ENCODE results near the gene RHBDL1. TPM values are rescaled to one million over a fixed set of nuclear protein-coding genes. Genes with fewer than 3 reads are reported as not detected.
A peak's percentile ranks its signal among the peaks of the same experiment; 100 is the strongest.

RHBDL1 gene
- polyA plus RNA-seq, 1 donor (not counting 4 experiments of a cell fraction or from before 2014, with no cell fraction given), result 0.71 TPM

DNA sequence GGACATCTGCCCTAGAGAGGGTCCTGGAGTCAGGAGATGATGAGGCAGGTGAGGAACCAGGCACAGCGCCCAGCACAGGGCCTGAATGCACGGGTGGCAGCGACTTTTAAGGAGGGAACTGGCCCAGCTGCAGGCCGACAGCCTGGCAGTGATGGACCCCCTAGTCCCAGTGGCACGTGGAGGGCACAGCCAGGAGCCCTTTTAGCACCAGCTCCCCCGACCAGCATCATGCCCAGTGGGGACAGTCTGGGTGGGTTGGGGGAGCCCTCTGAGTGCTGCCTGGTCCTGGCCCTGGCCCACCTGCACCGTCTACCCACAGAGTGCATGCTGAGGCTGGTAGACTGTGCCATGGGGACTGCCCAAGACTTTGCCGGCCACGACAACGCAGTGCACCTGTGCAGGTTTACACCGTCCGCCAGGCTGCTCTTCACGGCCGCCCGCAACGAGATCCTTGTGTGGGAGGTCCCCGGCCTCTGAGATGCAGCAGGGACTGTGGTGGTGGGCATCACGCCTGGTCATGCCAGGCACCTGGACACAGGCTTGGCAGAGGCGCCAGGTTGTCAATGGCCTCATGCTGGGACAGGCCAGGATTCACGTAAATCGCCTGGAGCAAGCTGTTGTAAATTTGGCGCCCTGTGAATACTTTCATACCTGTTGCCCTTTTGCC is 8.2 kb upstream of the RHBDL1 start:
- Histone ChIP-seq H3K27ac (ENCODE audit: control insufficient read depth, insufficient read depth, low read length) (no peak overlapping the region), H3K9me3 (ENCODE audit: control insufficient read depth, low read depth, low read length) (no peaks in the 10 kb centered on the region), H4K20me1 (ENCODE audit: control insufficient read depth, extremely low read depth, insufficient read depth, low read length) (no peaks in the 10 kb centered on the region), H2AFZ (ENCODE audit: control insufficient read depth, low read length) (peak overlapping the region; percentile 92), H3K4me1 (ENCODE audit: control insufficient read depth, extremely low read depth, insufficient read depth, low read length) (peaks cover 10% of the 10 kb centered on the region), H3K79me2 (ENCODE audit: control insufficient read depth, insufficient read depth, low read length) (peaks cover 28% of the 10 kb centered on the region), H3K9me1 (ENCODE audit: control insufficient read depth, extremely low read depth, insufficient read depth, low read length) (no peaks in the 10 kb centered on the region), H3K9ac (ENCODE audit: control insufficient read depth, extremely low read depth, insufficient read depth, low read length) (peak overlapping the region; percentile 56), H3K36me3 (ENCODE audit: control insufficient read depth in 2 of 2, extremely low read depth in 1 of 2, insufficient read depth in 2 of 2, low read length in 2 of 2) (peaks cover 16 to 18% of the 10 kb centered on the region in 2 experiments), H3K4me3 (ENCODE audit: control insufficient read depth in 2 of 3, extremely low read depth in 1 of 3, insufficient read depth in 2 of 3, low read depth in 1 of 3, low read length in 3 of 3) (no peak overlapping the region), H3K4me2 (ENCODE audit: control insufficient read depth, extremely low read depth, insufficient read depth, low read depth, low read length) (peak overlapping the region; percentile 67), H3K27me3 (ENCODE audit: control insufficient read depth, extremely low read depth, insufficient read depth, low read length) (no peaks in the 10 kb centered on the region)
- DNase-seq (ENCODE audit: low read depth, low spot score) (no peak), FAIRE-seq (no peak)
- dilution Hi-C loops (cut with MboI; ENCODE audit: extremely low pct_ligation_motif_present, low sequenced_read_pairs), result no loop called here
- TF ChIP-seq EZH2 (IDR thresholded peaks at IDR 0.05; ENCODE audit: low read length), result no peak

DNA sequence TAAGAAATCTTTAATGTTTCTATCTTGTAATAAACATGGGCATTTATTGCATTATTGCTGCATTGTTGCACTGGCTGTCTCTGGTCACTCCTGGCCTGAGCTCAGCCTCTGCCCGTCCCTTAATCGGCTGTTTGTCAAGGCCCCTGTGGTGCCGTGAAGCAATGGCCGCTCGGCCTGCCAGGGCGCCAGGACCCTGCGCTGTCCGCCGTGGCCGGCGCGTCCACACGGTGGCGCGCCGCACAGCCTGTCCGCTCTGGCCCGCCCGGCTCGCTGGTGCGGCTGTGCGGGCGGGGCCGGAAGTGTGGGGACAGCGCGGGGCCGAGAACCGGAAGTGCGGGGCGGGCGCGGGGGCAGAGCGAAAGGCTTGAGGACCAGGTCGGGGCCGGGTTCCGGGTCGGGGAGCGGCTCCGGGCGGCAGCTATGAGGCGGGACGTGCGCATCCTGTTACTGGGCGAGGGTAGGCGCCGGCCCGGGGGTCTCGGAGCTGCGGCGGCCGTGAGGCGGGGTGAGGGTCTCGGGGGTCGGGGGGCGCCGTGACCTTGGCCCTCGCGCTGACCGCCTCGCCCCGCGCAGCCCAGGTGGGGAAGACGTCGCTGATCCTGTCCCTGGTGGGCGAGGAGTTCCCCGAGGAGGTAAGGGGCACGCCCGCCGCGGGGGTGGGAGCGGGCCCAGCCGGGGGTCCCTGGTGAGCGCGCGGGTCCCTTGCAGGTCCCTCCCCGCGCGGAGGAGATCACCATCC is 7.5 kb upstream of the RHBDL1 start, which contains the start of gene RHOT2:
TSS of gene RHOT2 (plus strand) at position 353 of the 739 bp plus-strand sequence. CDS start at position 421, 68 bp downstream.
- Histone ChIP-seq H3K27ac (ENCODE audit: control insufficient read depth, insufficient read depth, low read length) (peak within 1 kb of the TSS; percentile 58), H3K9me1 (ENCODE audit: control insufficient read depth, extremely low read depth, insufficient read depth, low read length) (no peaks in the 10 kb centered on the region), H3K9ac (ENCODE audit: control insufficient read depth, extremely low read depth, insufficient read depth, low read length) (peak within 1 kb of the TSS; percentile 81), H3K9me3 (ENCODE audit: control insufficient read depth, low read depth, low read length) (no peaks in the 10 kb centered on the region), H2AFZ (ENCODE audit: control insufficient read depth, low read length) (peak within 1 kb of the TSS; percentile 92), H3K79me2 (ENCODE audit: control insufficient read depth, insufficient read depth, low read length) (peaks cover 28% of the 10 kb centered on the region), H3K36me3 (ENCODE audit: control insufficient read depth in 2 of 2, extremely low read depth in 1 of 2, insufficient read depth in 2 of 2, low read length in 2 of 2) (peaks cover 18 to 25% of the 10 kb centered on the region in 2 experiments), H3K4me3 (ENCODE audit: control insufficient read depth in 2 of 3, extremely low read depth in 1 of 3, insufficient read depth in 2 of 3, low read depth in 1 of 3, low read length in 3 of 3) (peak within 1 kb of the TSS; percentile 68 to 99 (median 85)), H3K27me3 (ENCODE audit: control insufficient read depth, extremely low read depth, insufficient read depth, low read length) (no peaks in the 10 kb centered on the region), H3K4me1 (ENCODE audit: control insufficient read depth, extremely low read depth, insufficient read depth, low read length) (peaks cover 10% of the 10 kb centered on the region), H3K4me2 (ENCODE audit: control insufficient read depth, extremely low read depth, insufficient read depth, low read depth, low read length) (peak within 1 kb of the TSS; percentile 83), H4K20me1 (ENCODE audit: control insufficient read depth, extremely low read depth, insufficient read depth, low read length) (no peaks in the 10 kb centered on the region)
- TF ChIP-seq, protein P1, sequence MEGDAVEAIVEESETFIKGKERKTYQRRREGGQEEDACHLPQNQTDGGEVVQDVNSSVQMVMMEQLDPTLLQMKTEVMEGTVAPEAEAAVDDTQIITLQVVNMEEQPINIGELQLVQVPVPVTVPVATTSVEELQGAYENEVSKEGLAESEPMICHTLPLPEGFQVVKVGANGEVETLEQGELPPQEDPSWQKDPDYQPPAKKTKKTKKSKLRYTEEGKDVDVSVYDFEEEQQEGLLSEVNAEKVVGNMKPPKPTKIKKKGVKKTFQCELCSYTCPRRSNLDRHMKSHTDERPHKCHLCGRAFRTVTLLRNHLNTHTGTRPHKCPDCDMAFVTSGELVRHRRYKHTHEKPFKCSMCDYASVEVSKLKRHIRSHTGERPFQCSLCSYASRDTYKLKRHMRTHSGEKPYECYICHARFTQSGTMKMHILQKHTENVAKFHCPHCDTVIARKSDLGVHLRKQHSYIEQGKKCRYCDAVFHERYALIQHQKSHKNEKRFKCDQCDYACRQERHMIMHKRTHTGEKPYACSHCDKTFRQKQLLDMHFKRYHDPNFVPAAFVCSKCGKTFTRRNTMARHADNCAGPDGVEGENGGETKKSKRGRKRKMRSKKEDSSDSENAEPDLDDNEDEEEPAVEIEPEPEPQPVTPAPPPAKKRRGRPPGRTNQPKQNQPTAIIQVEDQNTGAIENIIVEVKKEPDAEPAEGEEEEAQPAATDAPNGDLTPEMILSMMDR (optimal IDR thresholded peaks at IDR 0.05 in 1 of 3, IDR thresholded peaks at IDR 0.05 in 1 of 3, conservative IDR thresholded peaks at IDR 0.05 in 1 of 3; ENCODE audit: extremely low read depth in 1 of 3, insufficient read depth in 2 of 3, low read length in 3 of 3), result peak; percentile 53 to 91 (median 69)
- no peak for TF ChIP-seq EZH2 (IDR thresholded peaks at IDR 0.05; ENCODE audit: low read length)
- FAIRE-seq (peak; percentile 56), DNase-seq (ENCODE audit: low read depth, low spot score) (no peak)
- dilution Hi-C loops (cut with MboI; ENCODE audit: extremely low pct_ligation_motif_present, low sequenced_read_pairs), result no loop called here
